Activated CD4-positive, alpha-beta T cell treated with anti-CD3 and anti-CD28 coated beads, Interleukin-10, Interleukin-2, amounts not matched to agents 100 ng/mL and 50 ng/mL, durations not matched to agents 16 hours and 8 hours (primary cell): Measurements from ENCODE around the gene MISP3.
A peak's percentile ranks its signal among the peaks of the same experiment; 100 is the strongest.

Experiments
- DNase-seq: peaks from one replicate; pipeline ENCODE4 v3.0.0-alpha.2; 2020

Gene MISP3

DNA sequence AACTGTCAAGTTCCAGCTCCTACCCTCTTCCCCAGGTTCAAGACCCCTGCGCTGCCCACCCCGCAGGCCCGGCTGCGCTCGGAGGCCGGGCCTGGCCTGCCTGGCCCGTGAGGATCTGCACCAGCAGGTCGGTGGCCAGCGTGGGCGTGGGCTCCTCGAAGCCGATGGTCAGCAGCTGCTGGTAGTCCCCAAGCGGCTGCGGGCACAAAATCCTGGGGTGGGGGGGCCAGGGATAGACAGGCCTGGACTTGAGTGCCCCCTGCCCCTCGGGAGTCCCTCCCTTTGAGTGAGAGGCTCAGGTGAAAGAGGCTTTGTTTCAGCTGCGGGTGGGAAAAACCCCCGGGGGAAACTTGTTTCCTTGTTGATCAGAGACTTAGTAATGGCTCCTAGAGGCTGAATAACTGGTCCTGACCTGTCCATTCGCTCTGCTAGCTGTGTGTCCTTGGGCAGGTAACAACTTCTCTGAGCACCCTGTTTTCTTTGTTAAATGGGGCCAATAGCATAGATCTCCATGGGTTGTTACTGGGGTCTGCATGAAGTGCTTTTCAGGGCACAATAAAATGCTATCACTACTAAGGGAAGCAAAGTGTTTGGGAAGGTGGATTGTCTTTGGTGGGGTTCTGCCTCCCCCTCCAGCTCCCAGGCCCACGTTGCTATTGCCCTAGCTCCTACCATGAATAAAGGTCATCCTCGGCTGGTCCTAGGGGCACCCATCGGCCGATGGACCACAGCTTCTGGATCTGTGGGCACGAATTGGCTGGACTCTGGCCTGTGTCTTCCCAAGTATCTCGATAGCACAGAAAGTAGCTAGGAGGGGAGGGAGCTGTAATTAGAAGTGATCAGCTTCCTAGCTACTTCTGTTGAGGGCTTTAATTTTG is 9.4 kb downstream of the MISP3 start:
- DNase-seq, result peak; percentile 16

DNA sequence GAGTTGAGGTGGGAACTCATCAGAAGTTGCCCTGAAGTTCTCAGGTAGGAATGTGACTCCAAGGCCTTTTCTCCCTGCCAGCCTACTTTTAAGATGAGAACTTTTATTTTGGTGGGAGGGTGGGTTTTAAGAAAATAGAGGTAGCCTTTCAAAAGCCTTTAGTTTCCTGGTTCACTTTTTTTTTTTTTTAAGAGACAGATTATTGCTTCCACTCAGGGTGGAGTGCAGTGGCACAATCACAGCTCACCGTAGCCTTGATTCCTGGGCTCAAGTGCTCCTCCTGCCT is 10.0 kb downstream of the MISP3 start:
- DNase-seq, result no peak

DNA sequence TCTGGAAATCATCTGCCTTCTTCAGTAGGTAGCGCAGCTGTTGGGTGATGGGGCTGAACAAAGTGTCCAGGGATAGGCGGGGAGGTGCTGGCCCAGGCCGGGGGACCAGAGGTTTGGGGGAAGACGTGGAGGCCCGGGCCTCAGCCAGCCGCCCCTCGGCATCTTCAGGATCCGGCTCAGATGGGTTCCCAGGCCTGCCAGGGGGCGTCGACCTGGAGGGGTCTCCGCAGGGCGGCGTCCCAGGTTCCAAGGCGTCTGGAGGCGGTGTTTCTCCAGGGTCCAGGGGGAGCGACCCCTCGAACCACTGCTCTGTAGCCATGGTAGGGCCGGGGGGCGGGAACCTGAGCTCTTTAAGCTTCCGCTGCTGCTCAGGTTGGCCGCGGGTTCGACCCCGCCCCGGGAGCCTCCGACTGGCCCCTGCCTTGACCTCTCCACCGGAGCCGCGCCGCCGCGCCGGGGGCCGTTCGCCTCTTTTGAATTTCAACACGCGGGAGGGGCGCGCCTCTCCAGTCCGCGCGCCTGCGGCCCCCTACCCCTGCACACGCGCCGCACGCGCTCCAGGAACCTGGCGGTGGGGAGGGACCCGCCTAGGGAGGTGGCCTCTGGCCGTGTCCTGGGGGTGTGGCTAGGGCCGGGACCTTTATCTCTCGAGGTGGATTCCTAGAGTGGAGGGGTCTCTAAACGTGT is 12.9 kb downstream of the MISP3 start, which contains the start of gene C19orf67:
Gene C19orf67, minus strand, starts transcription at position 475 of the 687 bp plus-strand sequence. Its CDS starts 156 bp downstream, at position 319.
- no peak for DNase-seq

DNA sequence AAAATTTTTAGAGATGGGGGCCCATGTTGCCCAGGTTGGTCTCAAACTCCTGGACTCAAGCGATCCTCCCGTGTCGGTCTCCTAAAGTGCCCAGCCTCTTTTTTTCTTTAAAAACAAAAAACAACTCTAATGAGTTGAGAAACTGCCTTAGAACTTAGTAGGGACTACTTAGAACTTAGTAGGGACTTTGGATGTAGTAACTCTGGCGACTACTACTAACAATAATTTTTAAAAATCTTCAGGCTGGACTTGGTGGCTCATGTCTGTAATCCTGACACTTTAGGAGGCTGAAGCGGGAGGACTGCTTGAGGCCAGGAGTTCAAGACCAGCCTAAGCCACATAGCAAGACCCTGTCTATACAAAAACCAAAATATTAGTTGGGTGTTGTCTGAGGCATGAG is 13.5 kb downstream of the MISP3 start:
- DNase-seq, result no peak

DNA sequence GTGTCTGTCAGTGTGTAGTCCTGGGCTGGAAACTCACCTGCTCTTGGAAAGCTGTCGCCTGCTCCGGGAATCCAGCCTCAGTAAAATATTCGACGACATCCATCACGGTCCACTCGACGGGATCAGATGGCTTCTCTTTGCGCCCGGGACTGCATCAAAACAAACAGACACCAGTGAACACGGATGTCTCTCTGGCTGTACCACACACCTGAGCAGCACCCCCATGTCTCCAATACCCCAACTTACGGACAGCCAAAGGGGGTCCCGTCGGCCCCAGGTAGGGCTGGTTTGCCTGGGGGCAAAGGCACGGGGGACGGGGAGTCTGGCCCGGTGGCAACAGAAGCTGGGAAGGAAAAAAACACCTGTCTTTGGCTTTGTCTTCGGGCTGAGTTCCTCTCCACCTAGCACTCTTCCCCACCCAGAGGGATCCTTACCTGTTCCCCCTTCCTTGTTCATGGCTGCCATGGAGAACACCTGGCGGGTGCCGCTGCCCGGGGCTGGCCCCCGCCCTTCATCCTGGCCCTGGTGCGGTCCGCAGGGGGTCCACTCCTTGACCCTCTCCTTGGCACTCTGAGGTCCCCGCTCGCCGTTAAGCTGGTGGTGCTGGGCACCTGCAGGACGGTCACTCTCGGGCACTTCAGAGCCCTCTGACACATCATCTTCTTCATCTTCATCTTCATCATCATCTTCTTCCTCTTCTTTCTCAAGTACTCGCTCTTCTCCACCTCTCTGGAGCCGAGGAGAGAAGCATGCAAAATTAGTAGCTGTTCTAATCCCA is 16.2 kb downstream of the MISP3 start:
- DNase-seq, result no peak

DNA sequence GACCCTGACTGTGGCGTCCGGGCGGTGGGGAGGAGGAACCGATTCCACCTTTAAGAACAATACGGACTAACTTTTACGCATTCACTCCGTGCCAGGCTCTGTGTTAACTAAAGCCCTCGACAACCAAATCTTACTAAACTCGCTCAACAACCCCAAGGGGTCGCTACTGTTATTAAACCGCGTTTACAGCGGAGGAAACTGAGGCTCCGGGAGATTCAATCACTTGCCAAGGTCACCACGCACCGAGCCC is 16.8 kb downstream of the MISP3 start:
- DNase-seq, result peak; percentile 34

DNA sequence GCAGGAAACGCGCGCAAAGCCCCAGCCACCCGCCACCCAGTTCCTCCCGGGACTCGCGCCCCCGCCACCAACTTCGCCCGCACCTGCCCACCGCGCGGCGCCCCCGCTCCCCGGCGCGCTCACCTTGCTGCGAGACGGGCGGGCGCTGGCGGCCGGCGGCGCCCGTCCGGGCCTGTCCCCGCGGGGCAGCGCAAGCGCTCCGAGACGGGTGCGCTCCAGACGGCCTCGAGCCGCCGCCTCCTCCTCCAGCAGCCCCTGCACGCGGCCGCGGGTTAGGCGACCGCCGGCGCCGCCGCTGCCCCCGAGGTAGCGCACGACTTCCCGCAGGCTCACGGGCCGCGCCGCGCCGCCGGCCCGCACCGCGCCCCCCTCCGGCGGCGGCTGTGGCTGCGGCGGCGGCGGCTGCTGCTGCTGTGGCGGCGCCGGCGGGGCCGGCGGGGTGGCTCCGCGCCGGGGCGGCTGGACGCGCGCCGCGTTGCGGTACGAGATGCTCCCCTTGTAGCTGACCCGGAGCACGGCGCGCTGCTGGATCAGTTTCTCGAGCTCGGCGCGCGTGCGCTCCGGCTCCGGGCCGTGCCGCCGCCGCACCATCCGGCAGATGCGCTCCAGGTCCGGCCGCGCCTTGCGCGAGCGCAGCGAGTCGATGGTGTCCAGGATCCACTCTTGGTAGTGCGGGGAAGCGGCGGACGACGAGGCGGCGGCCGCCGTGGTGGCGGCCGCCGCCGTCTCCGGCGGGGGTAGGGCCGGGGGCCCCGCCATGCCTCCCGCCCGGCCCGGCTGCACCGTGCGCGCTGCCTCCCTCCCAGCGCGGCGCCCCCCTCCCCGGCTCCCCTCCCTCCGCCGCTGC is 17.3 kb downstream of the MISP3 start:
- peak; percentile 68 for DNase-seq

DNA sequence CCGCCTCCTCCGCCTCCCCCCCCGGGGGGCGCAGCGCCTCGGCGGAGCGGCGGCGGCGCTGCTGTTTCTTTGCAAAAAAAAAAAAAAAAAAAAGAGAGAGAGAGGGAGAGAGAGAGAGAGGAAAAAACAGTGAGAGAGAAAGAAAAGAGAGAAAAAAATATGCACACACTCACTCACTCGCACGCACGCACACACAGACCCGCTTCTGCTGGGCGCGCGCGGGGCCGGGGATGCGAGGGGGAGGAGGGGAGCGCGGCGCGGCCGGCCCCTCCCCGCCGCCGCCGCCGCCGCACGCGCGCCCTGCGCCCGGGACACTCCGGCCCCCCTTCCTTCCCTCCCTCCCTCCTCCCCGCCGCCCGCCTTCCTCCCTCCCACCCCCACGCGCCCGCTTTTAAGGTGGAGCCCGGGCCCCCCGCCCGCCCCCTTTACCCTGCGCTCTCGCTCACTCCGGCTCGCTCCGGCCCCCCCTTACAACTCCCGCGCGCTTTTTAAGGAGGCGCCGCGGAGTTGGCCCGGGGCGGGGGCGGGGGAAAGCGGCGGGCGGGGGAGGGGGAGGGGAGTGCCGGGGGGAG is 18.0 kb downstream of the MISP3 start, which contains the start of gene SAMD1:
Gene SAMD1, minus strand, starts transcription at position 243 of the 572 bp plus-strand sequence.
- DNase-seq, result peak; percentile 84

DNA sequence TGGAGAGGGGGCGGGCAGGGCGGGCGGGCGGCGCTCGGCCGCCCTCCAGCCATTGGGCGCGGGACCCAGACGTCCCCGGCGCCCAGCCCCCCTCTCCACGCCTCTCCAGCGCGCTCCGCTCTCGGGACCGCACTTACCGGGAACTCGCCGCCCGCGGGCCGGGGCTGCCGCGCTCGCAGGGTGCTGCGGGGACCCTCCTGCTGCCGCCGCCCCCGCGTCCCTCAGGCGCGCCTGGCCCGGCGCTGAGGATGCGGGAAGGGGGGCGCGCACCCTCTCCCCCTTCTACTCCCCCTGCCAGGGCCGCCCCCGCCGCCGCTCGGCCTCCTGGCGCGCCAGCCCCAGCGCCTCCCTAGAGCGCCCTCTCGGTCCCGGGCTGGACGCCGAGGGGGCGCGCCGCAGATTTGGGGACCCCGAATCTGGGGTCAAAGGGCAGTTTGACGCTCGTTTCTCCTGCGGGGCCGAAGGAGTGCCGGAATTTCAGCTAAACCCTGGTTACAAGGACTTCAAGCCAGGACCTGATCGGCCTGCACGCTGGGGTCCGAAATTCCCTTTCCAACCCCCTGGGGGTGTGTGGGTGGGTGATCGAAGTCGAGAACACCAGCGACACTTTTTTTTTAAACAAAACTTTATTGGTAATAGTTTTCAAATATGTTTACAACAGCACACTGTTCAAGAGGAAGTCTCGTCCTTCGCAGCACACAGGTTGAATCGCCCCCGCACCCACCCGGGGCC is 18.7 kb downstream of the MISP3 start:
- DNase-seq, result peak; percentile 54

DNA sequence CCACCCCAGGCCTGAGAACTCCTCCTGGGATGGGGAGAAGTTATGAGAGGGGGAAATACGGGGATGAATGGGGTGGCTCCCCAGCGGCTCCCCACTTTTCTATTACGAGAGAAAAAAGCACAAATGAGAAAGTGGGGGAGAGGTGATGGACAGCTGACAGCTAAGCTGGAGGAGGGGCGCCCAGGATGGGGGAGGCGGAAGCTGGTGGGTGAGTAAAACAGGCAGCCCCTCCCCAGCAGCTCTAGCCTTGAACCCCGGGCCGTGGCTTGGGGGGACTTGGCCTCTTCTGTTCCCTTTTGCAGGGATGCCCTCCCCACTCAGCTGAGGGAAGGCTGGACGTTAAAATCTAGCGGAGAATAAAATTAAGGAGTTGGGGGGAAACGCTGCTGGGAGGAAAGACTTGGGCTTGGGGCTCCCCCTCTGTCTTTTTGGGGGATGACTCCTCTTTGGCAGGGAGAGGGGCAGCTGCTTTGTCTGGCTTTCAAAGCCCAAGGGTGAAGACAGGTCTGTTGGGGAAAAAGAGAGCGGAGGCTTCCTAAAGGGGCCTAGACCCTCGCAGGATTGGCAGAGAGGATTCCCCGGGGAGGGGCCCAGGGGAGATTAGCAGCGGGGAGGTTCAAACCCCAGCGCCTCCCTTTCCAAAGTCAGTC is 19.4 kb downstream of the MISP3 start:
- no peak for DNase-seq

DNA sequence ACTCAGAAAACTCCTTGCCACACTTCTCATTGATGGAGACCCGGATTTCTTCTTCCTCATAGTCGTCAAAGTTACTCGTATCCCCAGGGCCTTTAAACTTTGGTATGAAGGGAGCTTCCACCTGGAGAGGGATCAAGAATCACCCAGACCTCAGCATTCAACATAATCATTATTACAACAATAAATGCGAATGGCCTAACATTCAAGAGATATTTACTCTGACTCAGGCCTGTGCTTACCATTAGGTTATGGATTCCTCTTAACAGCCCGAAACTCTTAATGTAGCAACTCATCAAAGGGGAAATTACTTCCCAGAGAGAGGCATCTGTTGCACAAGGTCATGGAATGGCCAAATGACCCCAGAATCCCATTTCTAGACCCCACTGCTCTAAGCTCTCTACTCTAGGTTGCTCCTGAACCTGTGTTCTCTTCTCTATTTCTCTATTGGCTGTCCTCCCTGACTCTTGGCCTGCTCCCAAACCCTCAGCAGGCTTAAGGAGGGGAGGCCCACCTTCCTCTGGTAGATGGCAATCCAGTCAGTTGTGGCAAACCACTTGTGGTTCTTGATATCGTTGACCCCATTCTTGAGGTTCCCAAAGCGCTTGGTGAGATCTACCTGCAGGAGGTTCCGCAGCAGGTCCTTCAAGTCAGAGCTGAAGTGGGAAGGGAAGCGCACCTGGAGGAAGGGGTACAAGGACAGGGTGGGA is 20.7 kb downstream of the MISP3 start:
- no peak for DNase-seq

DNA sequence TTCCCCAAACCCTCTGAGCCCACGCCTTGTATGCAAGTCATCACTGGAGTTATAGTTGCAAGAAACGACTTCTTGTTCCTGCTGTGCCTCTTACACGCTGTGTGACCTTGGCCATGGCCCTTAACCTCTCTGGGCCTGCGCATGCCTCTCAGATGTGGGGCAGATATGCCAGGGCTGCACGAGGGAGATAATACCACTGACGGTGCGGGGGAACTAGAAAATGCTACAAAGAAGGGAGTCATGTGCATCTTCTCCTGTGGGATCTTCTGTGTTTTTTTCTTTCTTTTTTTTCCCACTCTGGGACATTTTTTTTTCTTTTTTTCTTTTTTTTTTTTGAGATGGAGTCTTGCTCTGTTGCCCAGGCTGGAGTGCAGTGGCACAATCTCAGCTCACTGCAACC is 22.3 kb downstream of the MISP3 start:
- no peak for DNase-seq

DNA sequence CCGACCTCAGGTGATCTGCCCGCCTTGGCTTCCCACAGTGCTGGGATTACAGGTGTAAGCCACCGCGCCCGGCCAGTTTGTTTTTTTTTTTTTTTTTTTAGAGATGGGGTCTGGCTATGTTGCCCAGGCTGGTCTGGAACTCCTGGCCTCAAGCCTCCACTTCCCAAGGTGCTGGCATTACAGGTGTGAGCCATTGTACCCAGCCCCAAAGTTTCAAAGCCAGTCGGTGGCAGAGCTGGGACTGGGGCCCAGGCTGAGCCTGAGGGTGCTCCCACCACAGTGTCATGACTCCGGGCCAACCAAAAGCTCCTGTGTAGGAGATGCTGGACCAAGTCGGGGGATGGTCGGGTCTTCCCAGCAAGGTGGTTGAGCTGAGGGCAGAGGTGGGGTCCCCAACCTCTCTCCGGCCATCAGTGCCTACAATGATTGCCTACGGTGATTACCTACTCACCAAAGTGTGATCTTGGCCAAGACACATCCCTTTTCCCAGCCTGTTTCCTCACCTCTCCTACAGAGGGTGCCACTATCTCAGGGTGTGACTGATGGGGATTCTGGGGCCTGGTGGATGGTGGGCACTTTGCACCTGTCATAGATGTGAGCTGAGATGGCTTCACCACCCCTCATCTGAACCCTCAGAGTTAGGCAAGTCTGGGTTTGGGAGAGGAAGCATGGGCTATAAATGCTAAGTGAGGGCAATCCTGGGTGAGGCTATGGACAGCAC is 23.8 kb downstream of the MISP3 start:
- no peak for DNase-seq

DNA sequence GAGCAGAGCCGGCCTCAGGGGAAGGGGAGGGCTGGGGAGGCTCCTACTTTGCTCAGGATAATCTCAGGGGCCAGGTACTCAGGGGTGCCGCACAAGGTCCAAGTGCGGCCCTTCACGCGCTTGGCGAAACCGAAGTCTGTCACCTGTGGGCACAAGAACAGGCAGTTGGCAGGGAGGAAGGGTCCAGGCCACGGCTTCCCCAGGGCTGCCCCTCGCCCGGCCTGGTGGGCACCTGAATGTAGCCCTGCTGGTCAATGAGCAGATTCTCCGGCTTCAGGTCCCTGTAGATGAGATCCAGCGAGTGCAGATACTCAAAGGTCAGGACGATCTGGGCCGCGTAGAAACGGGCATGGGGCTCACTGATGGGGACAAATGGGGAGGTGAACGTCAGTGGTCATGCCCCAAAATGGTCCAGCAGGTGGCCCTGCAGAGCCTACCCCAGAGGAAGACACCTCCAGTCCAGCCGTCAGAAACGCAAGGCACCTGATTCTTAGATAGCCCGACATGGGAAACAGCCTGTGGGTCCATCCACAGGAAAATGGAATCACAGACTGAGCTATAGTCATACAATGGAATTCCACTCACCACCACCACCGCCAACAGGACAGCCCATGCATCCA is 25.1 kb downstream of the MISP3 start:
- DNase-seq, result no peak

DNA sequence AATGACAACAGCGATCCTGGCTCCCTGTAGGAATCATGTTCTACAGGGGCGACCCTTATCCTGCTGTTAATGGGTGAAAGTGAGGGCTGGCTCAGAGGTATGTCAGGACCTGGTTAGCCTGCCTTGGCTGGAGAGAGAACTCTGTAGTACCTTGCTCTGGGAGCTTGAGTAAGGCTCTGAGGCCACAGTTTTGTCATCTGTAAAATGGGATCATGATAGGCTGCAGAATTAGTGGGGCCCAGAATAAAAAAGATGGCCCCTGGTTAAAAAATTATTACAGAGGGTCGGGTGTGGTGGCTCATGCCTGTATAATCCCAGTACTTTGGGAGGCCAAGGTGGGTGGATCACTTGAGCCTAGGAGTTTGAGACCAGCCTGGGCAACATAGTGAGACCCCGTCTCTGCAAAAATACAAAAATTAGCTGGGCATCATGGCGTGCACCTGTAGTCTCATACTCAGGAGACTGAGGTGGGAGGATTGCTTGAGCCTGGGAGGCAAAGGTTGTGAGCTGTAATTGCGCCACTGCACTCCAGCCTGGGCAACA is 28.5 kb downstream of the MISP3 start:
- DNase-seq, result no peak

DNA sequence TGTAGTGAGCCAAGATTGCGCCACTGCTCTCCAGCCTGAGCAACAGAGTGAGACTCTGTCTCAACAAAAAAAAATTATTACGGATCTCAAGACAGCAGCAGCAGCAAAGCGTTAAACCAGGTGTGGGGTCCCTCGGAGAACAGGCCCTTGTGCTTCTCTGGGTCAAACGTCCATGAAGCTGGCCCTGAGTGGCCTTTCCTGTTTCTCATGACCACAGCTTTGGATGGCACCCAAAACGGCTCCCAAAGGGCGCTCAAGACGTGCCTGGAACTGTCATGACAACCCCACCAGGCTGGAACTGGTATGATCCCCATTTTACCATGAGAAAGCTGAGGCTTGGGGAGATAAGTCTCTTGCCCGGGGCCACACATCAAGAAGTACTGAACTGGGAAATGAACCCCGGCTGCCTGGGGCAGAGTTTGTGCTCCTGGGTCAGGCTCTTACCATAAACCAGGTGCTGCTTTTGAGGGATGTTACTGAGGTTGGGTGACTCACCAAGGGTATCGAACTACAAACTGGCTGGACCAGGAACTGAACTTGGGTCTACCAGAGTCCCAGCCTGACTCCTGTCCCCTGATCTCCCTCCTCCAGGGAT is 29.6 kb downstream of the MISP3 start:
- no peak for DNase-seq

DNA sequence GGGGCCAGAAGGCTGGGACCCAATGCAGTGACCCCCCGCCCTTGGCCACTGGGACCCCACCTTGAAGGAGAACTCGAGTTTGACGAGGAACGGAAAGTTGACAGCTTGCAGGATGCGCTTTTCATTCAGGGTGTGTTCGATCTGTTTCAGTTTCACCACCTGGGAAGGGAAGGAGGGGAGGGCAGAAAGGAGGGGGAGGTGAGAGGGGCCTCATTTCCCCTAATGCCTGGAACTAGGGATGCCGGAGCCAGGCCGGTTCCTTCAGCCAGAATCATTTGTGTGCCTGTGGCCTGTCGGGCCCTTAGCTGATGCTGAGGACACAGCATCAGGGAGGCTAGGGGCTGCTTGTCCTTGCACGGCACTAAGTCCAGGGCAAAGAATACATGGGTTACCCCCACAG is 30.2 kb downstream of the MISP3 start:
- no peak for DNase-seq

DNA sequence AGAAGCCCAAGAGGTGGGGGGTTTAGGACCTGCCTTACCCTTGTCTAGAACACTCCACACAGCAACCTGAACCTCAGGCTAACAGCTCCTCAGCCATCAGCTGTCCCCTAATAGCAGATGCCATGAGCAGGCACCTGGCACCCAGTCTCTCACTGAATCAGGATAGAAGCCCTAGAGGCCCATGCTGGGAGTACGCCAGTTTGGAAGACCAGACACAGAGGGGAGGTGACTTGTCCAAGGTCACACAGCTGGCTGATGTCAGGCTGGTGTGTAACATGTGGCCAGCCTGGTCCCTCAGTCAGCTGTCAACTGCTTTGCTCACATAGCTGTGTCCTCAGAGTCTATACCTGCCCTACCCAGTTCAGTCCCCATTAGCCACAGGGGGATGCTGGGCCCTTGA is 30.7 kb downstream of the MISP3 start:
- no peak for DNase-seq

DNA sequence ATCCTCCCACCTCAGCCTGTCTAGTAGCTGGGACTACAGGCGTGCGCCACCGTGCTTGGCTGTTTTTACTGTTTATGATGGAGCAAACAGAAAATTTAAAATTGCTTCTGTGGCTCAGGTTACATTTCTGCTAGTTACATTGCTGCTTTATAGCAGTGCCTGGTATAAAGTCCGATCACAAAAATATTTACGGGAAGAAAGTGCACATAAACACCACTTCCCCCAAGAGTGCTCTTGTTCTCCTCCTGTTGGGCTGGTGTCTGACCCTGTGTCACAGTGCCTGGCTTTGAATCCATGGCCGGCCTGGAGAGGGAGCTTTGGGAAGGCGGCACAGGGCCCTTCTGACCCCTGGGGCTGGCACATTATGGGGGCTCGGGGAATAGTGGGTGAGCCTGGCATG is 33.1 kb downstream of the MISP3 start:
- no peak for DNase-seq
